GM21619 (cell line): ENCODE measurements around the gene ZNF440.
"Not testable (repeated sequence)": the region's sequence is repeated elsewhere in the genome, so short reads cannot be mapped to it uniquely, and the experiment has no call there.

Experiments
- ATAC-seq: cut with Tn5 transposase; IDR thresholded peaks from one replicate; pipeline ENCODE4 v1.9.1; 2021; ENCODE audit not compliant: unreplicated experiment

Gene ZNF440

DNA sequence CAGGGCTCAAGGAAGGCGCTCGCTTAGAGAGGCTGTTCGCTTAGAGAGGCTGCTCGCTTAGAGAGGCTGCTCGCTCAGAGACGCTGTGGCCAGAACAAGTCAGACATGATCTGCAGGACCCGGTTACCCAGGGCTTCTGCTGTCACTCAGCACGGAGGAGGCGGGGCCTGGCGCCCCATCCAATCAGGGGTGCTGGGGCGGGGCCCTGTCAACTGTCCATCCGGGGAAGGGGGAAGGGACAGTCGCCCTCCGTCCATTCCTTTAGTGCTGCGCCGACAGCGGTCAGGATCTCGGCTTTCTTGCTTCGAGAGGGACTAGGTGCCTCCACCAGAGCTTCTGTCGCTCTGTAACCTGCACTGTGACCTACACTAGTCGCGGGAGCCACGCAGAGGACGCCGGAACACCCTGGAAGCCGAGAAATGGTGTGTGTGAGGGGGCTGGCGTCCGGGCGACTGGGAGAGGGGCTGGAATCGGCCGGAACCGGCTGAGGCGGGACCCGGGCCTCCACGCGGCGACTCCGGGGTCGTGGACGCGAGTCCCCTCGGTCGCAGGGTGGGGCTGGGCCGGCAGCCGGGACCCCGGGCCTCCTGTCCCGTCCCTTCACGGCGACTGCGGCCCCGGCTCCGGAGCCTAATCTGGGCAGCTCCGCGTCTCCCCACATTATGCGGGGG is at the start of gene ZNF440:
Gene ZNF440 (plus strand): TSS at position 245 of the 671 bp plus-strand sequence. CDS start 175 bp downstream, at position 420.
- peak; percentile 93 for ATAC-seq

DNA sequence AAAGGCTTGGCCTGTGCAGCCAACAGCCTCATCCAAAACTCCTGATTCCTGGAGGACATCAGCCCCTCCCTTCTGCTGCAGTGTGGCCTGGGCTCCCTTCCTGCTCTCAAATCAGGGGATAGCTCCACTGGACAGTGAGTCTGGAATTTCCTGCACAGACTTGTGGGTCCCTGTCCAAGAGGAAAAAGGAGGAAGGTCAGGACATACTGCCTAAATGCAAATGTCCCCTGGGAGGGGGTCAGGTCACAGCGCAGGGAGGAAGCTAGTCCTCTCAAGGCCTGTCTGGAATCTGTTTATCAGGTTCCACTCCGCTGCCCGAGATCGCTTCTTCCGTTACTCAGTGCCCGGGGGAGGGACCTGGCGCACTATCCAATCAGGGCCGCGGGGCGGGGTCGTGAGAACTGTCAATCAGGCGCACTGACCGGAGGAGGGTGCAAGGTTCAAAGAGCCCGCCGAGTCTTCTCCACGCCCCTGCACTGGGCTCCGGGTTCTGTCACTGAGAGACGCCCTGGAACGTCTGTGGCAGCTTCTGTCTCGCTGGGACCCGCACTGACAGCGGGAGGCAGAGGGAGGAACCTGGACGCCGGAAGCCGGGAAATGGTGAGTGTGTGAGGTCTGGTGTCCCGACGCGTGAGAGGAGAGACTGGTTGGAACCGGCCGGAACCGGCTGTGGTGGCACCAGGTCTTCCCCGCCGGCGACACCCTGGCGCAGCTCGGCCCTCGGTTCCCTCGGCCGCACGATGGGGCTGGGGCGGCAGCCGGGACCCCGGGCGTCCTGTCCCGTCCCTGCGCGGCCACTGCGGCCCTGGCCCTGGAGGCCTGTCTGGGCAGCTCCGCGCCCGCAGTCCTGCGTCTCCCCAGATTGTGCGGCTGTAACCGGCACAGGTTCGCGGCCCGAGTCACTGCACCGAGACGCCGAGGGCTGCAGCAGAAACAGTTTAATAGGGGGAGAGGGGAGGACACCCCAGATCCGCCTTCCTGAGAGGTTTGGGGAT is 47.2 kb upstream of the ZNF440 start, which contains the start of gene ZNF441:
Gene ZNF441 (plus strand): TSS at position 404 of the 995 bp plus-strand sequence. CDS start 194 bp downstream, at position 598.
- peak; percentile 92 for ATAC-seq

DNA sequence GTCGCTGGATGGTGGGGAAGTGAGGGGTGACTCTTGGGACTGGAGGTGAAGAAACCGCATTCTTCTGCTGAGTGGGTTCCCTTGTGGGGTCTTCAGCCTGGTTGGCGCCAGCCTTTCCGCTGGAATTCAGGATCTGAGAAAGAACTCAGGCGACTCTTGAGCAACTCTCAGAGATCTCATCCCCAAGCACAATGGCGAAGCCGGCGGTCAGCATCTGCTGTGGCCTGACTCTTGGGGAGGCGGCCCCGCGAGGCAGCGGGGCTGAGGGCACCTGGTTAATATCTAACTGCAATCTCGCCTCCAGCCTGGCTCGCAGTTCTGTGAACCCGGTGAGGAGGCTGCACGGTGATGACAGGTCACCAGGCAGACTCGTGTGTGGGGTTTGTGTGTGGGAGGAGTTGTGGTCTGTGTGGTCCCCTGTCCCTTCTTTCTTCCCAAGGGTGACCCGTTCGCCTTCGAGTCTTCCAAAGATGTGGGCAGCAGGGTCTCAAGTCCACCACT is 46.4 kb upstream of the ZNF440 start:
- ATAC-seq, result no peak

DNA sequence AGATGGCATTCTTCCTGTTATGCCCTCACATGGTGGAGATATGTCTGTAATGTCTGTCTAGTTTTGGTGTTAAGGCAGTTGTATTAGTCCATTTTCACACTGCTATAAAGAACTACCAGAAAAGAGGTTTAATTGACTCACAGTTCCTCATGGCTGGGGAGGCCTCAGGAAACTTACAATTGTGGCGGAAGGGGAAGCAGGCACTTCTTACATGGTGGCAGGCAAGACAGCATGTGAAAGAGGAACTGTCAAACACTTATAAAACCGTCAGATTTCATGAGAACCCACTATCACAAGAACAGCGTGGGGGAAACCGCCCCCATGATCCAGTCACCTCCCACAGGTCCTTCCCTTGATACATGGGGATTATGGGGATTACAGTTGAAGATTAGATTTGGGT is 44.1 kb upstream of the ZNF440 start:
- ATAC-seq, result no peak

DNA sequence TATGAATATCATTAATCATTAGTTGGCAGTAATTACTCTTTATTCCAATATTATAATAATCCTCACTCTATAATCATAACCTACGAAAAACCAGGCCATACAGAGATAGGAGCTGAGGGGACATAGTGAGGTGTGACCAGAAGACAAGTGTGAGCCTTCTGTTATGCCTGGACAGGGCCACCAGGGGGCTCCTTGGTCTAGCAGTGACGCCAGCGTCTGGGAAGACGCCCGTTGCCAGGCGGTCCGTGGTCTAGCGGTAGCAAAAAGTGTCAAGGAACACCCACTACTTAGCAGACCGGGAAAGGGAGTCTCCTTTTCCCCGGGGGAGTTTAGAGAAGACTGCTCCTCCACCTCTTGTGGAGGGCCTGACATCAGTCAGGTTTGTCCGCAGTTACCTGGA is 42.6 kb upstream of the ZNF440 start:
- ATAC-seq, result not testable (repeated sequence)

DNA sequence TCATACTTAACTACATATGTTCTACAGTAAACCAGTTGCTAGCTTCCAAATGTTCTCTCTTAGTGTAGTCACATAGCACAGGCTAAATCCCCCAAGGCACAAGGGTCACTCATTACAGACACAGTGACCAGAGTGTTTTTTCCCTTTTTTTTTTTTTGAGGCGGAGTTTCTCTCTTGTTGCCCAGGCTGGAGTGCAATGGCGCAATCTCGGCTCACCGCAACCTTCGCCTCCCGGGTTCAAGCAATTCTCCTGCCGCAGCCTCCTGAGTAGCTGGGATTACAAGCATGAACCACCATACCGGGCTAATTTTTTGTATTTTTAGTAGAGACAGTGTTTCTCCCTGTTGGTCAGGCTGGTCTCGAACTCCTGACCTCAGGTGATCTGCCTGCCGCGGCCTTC is 37.4 kb upstream of the ZNF440 start:
- ATAC-seq, result not testable (repeated sequence)

DNA sequence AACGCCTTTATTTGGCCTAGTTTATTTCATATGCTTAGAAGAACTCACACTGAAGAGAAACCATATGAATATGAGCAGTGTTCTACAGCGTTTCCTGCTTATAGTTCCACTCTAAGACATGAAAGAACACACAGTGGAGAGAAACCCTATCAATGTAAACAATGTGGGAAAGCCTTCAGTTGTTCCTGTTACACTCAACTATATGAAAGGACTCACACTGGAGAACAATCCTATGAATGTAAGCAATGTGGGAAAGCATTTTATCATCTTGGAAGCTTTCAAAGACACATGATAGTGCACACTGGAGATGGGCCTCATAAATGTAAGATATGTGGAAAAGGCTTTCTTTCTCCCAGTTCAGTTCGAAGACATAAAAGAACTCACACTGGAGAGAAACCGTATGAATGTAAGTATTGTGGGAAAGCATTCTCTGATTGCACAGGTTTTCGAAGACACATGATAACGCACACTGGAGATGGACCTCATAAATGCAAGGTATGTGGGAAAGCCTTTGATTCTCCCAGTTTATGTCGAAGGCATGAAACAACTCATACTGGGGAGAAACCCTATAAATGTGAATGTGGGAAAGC is 33.5 kb upstream of the ZNF440 start:
- no peak for ATAC-seq

DNA sequence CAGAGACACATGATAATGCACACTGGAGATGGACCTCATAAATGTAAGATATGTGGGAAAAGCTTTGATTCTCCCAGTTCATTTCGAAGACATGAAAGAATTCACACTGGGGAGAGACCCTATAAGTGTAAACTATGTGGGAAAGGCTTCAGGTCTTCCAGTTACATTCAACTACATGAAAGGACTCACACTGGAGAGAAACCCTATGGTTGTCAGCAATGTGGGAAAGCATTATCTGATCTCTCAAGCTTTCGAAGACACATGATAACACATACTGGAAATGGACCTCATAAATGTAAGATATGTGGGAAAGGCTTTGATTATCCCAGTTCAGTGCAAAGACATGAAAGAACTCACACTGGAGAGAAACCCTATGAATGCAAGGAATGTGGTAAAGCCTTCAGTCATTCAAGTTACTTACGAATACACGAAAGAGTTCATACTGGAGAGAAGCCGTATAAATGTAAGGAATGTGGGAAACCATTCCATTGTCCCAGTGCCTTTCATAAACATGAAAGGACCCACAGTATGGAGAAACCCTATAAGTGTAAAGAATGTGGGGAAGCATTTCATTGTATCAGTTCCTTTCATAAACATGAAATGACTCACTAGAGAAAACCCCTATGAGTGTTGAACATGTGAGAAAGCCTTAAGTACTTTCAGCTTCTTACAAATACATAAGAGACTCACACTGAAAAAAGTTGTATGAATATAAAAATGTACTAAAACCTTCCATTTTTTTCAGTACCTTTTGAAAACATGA is 32.6 kb upstream of the ZNF440 start:
- no peak for ATAC-seq

DNA sequence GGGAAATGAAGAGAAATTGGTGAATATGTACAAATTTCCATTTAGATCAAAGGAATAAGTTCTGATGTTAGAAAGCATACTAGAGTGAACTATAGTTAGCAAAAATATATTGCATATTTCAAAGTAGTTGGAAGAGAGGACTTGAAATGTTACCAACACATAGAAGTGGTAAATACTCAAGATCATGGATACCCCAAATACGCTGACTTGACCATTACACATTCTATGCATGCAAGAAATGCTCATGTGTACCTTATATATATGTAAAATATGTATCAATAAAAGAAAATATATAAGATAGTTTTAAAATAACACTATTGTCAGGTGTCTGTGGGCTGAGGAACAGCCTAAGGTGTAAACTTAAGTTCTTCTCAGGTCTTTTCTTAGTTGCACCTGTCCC is 30.3 kb upstream of the ZNF440 start:
- no peak for ATAC-seq

DNA sequence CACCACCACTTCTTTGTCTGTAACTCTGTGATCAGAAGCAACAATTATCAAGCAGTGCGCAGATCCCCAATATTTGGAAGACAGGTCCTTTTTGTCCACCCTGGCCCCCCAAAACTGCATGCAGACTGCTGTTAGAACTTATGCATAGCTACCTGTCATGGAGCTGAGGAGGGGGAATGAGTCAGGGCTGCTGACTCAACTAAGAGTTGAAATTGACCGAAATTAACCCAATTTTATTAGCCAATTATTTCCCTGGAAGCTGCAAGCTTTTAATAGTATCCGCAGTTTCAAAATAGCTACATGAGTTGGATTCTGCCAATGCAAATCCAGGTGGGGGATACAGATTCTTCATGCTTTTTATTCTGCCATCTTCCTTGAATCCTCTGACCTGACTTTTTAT is 29.7 kb upstream of the ZNF440 start:
- no peak for ATAC-seq

DNA sequence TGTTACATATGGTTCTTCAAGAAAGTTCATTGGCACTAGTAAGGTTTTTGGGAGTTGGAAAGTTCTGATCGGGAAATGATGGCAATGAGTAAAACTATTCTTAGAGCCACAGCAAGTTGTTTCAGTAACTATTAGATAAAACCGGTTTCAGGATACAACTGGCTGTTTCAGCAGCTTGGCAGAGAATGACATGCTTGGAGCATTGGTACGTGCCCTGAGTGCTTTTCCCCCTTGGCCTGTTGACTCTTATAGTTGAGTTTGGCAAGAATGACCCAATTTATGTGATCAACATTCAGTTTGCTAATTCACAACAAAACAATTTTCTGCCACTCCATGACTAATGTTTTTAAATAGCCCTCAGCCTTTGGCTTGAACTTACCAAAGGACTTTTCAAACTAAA is 26.5 kb upstream of the ZNF440 start:
- ATAC-seq, result no peak

DNA sequence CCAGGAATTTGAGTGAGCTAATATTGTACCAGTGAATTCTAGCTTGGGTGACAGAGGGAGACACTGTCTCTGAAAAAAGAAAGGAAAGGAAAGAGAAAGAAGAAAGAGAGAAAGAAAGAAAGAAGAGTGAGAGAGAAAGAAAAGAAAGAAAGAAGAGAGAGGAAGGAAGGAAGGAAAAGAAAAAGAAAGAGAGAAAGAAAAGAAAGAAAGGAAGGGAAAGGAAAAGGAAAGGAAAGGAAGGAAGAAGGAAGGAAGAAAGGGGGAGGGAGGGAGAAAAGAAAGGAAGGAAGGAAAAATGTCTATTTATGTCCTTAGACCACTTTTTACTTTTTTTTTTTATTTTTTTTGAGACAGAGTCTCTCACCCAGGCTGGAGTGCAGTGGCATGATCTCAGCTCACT is 21.1 kb upstream of the ZNF440 start:
- no peak for ATAC-seq

DNA sequence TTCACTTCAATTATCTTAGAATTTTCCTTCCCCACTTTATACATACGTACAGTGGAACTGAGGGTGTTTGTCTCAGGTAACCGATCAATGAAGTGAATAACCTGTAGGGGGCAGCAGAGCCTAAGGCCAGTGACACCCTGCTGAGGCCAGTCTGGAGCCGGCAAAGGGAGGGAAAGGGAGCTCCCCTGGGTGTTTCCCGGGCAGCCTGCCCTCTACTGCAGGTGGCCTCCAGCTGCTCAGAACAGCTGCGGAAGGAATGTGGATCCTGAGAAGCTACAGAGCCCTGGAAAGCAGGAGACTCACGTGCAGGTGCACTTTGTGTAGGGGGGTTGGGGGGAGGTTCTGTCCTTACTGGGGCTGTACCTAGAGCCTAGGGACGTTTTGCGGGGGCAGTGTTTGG is 16.6 kb upstream of the ZNF440 start:
- ATAC-seq, result no peak

DNA sequence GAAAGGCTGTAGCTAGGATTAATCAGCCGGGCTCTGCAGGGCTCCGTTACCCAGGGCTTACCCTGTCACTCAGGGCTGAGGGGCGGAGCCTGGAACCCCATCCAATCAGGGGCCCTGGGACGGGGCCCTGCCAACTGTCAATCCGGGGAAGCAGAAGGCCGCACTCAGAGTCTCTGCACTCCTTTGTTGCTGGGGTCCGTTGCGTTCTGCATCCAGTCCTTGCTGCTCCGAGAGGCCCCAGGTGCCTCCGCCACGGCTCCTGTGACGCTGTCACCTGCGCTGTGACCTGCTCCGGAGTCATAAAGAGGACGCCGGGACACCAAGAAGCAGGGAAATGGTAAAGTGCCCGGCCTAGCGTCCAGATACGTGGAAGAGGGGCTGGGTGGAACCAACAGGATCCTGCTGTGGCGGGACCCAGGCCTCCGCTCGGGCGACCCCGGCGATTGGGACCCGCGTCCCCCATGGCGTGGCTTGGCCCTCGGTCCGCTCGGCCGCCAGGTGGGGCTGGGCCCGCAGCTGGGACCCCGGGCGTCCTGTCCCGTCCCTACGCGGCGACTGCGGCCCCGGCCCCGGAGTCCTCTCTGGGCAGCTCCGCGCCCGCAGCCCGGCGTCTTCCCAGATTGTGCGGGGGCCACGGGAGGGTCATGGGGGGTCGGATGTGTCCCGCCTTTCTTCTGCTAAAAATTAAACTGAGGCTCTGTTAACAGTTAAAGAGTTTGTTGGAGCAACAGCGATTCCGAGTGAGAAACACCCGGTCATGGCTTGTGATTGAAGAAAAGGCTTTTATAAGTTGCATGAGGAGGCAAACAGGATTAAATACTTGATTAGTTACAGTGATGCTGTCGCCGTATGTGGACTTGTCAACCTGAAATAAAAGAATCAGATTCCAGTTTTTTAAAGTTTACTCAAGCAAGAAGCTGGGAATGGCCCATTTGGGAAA is 15.4 kb upstream of the ZNF440 start, which contains the start of gene ZNF491:
Gene ZNF491 (plus strand): TSS at position 133 of the 940 bp plus-strand sequence. CDS start 7,431 bp downstream, outside the sequence.
- peak; percentile 95 for ATAC-seq

DNA sequence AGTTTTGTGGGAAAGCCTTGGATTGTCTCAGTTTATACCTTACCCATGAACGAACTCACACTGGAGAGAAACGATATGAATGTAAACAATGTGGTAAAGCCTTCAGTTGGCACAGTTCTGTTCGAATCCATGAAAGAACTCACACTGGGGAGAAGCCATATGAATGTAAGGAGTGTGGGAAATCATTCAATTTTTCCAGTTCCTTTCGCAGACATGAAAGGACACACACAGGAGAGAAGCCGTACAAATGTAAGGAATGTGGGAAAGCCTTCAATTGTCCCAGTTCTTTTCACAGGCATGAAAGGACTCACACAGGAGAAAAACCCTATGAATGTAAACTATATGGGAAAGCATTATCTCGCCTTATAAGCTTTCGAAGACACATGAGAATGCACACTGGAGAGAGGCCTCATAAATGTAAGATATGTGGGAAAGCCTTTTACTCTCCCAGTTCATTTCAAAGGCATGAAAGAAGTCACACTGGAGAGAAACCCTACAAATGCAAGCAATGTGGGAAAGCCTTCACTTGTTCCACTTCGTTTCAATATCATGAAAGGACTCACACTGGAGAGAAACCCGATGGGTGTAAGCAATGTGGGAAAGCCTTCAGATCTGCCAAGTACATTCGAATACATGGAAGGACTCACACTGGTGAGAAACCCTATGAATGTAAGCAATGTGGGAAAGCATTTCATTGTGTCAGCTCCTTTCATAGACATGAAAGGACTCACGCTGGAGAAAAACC is 7.5 kb upstream of the ZNF440 start:
- no peak for ATAC-seq

DNA sequence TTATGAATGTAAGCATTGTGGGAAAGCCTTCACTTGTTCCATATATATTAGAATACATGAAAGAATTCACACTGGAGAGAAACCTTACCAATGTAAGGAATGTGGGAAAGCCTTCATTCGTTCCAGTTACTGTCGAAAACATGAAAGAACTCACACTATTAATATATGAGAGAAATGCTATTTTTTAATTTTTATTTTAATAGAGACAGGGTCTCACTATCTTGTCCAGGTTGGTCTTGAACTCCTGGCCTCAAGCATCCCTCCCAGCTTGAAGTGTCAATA is 7.0 kb upstream of the ZNF440 start:
- ATAC-seq, result no peak

DNA sequence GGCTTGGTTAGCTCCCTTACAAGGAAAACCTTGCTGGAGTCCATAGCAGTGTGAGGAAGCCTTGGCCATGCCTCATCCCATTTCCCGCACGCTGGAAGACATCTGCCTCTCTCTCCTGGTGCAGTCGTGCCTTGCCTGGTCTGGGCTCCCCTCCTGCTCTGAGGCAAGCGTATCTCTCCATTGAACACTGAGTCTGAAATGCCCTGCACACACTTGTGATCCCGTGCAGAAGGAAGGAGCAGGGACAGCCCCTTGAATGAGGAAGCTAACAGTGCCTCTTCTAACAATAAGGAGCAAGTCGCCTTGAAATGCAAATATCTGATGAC is 407 bp upstream of the ZNF440 start:
- peak; percentile 31 for ATAC-seq

DNA sequence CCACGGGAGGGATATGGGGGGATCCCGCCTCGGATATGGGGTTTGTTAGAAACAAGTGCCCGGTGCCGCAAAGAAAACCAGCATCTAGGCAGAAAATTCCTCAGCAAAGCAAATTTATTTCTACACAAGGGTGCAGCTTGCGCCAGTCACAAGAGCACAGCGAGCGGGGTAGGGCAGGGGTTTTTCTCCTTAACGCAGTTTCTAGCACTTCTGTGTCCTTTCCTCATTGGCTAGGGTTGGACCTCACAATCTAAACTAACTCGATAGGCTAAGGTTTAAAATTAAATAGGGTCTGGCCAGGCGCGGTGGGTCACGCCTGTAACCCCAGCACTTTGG is 595 bp downstream of the ZNF440 start:
- ATAC-seq, result no peak

DNA sequence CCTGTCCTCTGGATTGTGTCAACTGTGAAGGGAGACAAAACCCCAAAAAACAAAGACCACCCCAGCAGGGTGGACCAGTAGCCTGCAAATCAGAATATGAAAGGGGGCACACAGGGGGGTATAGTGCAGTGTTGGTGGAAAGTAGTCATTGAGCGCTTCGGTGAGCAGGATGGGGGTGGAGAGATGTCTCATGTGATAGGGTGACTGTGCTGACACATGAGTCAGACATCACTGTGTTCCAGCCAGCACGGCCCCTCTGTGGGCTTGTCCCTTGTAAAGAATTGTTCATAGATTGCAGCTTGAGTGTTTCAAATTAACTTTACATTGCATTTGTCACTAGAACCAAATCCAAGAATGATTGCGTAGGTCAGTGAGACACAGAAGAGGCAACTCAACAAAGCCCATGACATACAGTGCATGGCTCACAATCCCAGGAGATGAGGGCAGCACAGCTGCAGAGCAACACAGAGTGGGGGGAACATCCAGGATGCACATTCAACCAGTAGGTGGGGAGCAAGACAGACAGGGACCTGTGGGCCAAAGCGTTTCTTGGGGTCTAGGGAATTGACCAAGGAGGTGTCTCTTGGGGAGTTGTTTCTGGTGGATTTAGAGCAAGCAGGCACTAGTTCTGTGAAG is 7.5 kb downstream of the ZNF440 start:
- ATAC-seq, result no peak
